Measurements from ENCODE around the gene ARNT2.
"Not testable (repeated sequence)": the region's sequence is repeated elsewhere in the genome, so short reads cannot be mapped to it uniquely, and the experiment has no call there.

Gene ARNT2

DNA sequence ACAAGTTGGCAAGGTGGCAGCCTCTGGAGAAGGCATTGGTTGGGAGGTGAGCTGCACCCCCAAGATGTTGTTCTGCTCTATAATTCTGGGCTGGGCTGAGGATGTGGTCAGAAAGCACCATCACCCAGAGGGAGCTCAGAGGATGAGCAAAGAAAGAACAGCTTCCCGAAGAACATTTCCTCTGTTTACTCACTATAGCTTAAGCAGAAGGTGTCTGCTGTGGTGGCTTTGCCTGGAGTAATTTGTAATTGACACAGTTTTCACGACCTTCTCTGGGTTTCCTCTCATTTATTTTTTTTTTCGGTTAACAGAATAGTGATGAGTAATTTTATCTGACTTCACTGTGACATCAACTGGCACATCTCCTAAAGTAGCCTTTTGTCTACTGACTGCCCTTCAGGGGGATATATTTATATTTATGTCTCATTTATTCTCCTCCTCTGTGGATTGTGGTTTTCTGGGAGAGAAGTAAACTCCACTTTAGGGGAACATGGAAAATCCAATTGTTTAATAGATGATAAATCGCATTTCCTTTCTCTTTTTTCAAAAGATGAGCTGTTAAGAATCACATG, 241.4 kb downstream of the ARNT2 start:
- no peak for TF ChIP-seq CTCF (IDR thresholded peaks at IDR 0.05; ENCODE audit: control insufficient read depth, extremely low read depth, insufficient read depth)
- DNase-seq (ENCODE audit: low read depth): no peak
- no peak overlapping the region for H3K4me3 ChIP-seq (ENCODE audit: low read depth, low read length)

DNA sequence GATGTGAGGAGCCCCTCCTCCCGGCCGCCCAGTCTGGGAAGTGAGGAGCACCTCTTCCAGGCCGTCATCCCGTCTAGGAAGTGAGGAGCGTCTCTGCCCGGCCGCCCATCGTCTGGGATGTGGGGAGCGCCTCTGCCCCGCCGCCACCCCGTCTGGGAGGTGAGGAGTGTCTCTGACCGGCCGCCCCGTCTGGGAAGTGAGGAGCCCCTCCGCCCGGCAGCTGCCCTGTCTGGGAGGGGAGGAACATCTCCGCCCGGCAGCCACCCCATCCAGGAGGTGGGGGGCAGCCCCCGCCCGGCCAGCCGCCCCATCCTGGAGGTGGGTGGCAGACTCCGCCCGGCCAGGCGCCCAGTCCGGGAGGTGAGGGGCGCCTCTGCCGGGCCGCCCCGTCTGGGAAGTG, 243.2 kb downstream of the ARNT2 start:
- not testable (repeated sequence) for DNase-seq (ENCODE audit: low read depth); H3K4me3 ChIP-seq (ENCODE audit: low read depth, low read length)
